SH-SY5Y (cell line): ENCODE measurements around the gene GNG11.

ENCODE experiments used
- GATA2 ChIP-seq: IDR thresholded peaks from 2 replicates; pipeline ENCODE4 v1.6.1; 2011; ENCODE audit warnings: mild to moderate bottlenecking, low read depth, low read length
- GATA3 ChIP-seq: IDR thresholded peaks from 2 replicates; pipeline ENCODE4 v1.6.1; 2011; ENCODE audit warnings: low read depth, mild to moderate bottlenecking, low read length, moderate library complexity

GRCh38 chr7:93895859-93896600 is 25.5 kb upstream of the GNG11 start:
- TF ChIP-seq GATA3: no peak
- TF ChIP-seq GATA2: no peak
